GM18858 (cell line): ENCODE data around the gene NTRK2.
"Not testable (repeated sequence)": the region's sequence is repeated elsewhere in the genome, so short reads cannot be mapped to it uniquely, and the experiment has no call there.

Source experiments
- ATAC-seq: cut with Tn5 transposase; IDR thresholded peaks from one replicate; pipeline ENCODE4 v1.9.1; 2021; ENCODE audit not compliant: unreplicated experiment

NTRK2 gene

DNA sequence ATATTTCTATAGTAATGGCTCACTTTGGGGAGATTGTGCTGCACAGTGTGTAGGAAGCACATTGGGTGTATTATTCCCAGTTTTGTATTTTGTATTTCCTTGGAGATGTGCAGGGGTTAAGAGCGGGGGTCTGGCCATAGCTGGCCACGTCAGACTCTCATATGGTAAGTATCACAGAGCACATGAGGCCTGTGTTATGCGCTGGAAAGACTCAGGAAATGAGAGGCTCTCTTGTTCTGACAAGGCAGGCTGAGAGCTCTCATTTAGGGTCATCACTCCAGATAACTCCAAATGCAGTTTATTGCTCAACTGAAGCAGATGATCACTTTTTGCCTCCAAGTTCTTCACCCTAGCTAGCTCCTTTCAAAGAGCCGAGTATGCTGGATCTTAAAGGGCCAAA lies 205.7 kb downstream of the NTRK2 start:
- no peak for ATAC-seq

DNA sequence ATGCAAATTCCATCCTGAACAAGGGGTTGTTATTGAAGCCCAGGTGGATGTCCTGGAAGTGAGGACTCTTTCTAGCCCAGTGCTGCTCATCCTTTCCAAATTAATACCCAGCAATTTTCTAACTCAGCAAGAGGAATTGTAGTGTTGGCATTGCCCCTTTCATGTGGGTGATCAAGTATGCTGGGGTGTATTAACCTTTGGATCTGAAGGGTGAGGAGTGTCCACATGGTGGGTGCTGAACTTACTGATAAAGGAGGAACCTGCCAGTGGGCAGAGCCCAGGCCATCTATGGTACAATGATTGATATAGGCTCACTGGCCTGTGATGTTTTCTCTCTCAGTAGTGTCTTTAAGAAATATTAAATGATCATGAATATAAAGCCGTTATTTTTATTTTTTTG lies 210.1 kb downstream of the NTRK2 start:
- no peak for ATAC-seq

GRCh38 chr9:84880835-84881234 lies 211.3 kb downstream of the NTRK2 start:
- no peak for ATAC-seq

DNA sequence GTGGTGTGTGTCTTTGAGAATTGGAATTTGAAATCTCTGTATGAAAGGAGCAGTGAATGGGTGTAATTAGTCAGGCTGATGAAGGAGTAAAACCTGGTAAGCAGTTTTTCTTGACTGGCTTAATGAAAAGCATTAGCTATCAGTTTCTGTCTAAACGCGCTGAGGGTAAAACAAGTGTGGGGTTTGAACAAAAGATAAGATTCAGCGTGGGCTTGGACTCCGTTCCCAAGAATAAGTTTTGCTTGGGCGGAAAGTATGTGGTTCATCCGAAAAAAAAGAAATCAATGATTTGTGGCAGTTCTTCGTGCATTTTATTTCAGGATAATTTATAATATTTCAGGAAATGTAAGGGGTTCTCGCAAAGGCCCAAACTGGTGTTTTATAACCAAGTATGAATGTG lies 217.3 kb downstream of the NTRK2 start:
- no peak for ATAC-seq

DNA sequence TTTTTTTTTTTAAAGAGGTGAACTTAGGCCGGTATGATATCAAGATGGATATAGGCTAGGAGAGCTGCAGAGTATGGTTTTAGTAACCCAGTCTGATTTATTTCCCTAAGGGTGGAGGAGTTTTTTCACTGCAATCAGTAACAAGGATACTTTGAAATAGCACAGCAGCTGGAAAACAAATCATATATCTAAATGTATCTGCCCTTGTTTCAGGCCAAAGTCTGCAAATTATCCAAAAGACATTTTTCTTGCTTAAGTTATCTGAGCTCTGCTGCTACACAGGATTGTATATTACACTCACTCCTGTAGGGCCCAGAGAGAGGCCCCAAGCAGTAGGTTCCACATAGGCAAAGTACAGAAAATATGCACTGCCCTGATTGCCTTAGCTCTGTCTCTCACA lies 222.4 kb downstream of the NTRK2 start:
- ATAC-seq = no peak

DNA sequence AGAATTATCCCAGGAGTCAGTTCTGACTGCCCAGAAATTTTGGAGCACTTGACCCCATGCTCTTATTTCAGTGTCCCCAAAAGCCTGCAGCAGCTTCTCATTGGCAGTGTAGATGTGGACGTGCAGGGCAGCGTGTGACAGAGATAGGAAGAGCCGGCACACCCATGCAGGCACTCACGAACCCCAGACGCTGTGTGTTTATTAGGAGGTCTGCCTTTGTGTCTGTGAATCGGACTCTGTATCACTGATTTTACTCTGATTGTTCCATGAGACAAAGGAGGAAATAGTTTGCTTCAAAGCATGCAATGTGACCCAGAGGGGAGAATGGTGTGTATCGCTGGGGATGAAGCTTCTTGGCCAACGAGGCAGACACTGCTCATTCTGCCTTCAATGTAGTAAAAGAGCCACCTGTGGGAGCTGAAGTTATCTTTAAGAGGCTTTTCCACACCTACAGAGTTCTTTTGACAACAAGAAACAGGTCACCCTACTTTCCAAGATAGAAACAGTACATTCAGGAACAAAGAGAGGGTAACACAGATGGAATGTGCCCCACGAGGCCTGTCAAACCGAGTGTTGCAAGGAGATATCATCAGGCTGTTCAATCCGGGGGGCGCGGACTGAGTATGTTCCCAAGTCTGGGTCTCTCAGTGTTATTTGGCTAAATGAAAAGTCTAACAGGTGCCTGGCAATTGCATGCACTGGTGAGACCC lies 224.0 kb downstream of the NTRK2 start:
- ATAC-seq = no peak

- no peak for ATAC-seq
Measured at GRCh38 chr9:84894859-84895258, 225.3 kb downstream of the NTRK2 start.

- no peak for ATAC-seq
Measured at GRCh38 chr9:84897362-84898094, 228.0 kb downstream of the NTRK2 start.

GRCh38 chr9:84898188-84898587 lies 228.7 kb downstream of the NTRK2 start:
- ATAC-seq = no peak

GRCh38 chr9:84898618-84899017 lies 229.1 kb downstream of the NTRK2 start:
- ATAC-seq = not testable (repeated sequence)

DNA sequence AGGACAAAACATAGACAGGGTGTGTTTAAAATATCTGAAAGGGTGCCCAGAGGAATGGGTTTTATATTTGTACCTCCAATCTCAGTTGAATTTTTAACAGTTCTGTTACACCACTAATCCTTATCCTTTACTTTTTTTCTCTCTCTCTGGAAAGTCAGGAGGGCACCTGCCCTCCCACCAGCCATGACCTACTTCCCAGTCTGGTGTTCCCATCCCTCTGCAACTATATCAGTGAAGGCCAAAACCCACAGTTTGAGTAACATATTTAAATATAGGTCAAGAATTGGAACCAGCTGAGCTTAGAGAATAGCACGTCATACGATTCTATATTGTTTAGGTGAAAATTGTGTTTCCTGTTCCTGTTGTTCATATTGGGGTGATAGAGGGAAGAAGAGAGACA lies 229.8 kb downstream of the NTRK2 start:
- no peak for ATAC-seq

- no peak for ATAC-seq
Measured at GRCh38 chr9:84900421-84900820, 230.9 kb downstream of the NTRK2 start.

GRCh38 chr9:84903963-84904362 lies 234.4 kb downstream of the NTRK2 start:
- no peak for ATAC-seq

GRCh38 chr9:84916769-84917168 lies 247.2 kb downstream of the NTRK2 start:
- no peak for ATAC-seq

DNA sequence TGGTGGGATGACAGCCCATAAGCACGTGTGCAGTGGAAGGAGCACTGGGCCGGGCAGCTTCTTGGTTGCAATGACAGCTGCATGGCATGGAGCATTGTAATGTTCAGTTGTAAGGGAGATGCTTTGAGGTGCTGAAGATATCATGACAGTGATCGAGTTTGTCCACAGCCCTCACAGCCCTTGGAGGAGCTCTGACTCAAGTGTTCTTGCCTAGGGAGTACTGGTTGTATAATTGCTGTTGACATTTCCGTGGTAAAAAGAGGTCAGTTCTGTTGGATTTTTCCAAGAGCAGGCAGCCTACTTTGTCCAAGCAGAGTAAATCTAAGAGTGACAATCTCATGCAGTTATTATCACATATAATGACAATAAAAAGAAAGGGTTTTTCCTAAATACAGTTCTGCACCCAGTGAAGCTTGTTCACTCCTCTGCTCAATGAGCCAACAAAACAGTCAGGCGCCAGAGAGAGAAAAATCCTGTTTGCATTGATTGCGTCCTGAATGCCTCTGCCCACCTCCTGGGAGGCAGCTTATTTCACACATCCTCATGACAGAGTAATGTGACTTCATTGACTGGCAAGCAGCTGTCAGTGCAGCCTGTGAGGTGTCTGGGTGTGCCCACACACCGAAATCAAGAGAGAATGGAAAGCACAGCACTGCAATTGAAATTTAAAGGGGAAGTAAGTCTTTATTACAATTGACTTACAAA lies 248.0 kb downstream of the NTRK2 start:
- ATAC-seq = no peak

DNA sequence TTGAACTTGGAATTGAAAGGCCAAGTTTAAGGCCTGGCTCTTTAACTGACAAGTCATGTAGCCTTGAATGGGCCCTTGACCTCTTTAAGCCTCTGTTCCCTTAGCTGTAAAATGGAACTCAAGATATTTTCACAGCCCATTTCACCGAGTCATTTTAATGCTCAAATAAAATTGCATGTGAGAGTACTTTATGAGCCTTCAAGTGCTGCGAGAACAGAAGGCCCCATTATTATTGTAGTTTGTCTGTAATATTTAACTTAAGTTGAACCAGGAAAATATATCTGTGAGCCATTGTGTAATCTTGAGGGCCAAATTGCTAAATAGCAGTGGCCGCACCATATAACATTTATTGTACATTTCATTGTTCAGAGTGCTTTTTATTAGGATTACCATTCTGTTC lies 249.9 kb downstream of the NTRK2 start:
- no peak for ATAC-seq

DNA sequence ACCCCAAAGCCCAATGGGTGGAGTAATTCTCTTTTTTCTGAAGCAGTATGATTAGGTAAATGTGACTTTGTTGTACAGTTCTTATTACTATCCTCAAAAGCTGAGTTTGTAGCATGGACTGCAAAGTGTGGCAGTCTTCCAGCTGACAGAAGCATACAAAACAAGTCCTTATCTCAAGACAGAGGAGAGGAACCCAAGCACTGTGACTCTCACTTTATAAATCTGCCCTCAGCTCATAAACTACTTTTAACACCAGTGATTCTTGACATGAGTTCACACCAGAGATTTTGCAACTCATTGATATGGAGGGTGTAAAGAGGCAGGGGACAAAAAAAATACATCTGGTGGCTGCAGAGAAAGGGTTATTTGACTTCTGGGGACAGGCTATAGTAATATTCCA lies 251.6 kb downstream of the NTRK2 start:
- ATAC-seq = no peak

DNA sequence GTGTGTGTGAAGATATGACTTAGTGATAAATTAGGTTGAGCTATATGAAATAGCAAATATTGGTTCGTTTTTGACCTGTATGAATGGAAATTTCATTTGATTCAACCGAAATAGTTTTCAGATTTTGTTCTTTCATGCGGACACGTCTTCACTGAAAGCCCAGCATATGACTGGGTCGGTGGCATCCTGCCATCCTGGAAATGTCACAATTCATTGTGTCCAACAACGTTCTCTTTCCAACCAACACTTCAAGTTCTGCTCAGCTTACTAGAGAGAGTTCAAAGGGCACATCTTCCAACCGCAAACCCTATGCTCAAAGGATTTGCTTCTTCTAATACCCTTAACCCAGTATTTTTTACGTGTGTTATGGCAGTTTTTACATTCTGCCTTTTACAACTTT lies 252.5 kb downstream of the NTRK2 start:
- no peak for ATAC-seq

- ATAC-seq = no peak
Measured at GRCh38 chr9:84924266-84924665, 254.7 kb downstream of the NTRK2 start.

GRCh38 chr9:84925225-84925872 lies 255.8 kb downstream of the NTRK2 start:
- ATAC-seq = no peak

- ATAC-seq = no peak
Measured at GRCh38 chr9:84926793-84927192, 257.3 kb downstream of the NTRK2 start.

DNA sequence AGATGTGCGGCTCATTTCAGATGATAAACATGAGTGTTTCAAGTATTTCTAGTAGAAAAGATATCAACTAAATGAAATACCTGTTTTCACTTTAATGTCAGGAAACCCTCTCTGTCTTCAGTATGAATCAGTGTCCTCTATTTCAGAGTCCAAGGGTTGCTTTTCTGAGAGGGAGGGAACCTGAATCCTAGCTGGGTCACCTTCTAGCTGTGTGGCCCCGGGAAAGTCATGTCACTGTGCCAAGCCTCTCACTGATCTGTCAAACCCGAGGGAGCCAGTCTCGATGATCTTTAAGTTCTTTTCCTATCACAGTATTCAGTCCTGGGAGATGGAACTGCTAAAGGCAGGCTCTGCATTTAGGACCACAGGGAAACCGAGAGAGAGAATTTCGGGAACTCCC lies 258.9 kb downstream of the NTRK2 start:
- ATAC-seq = no peak
